Measurements from ENCODE around the gene FAM193A.

DNA sequence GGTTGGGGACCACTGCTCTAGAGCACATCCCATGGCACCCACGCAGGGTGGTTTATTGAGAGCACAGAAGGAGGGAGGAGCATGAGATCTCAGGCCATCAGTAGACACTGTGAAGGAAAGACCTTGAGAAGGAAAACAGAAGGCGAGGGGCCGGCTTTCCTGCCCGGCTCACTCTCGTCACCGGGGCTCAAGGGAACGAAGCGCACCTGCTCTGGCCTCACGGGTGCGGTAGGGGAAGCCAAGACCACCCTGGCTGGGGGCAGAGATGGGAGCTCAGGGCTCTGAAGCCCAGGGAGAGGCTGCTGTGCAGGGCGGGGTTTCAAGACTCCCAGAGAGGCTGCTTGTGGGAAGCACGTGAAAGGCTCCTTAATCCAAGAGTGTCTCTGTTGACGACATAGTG lies 113.8 kb downstream of the FAM193A start:
- TF ChIP-seq, protein P1, sequence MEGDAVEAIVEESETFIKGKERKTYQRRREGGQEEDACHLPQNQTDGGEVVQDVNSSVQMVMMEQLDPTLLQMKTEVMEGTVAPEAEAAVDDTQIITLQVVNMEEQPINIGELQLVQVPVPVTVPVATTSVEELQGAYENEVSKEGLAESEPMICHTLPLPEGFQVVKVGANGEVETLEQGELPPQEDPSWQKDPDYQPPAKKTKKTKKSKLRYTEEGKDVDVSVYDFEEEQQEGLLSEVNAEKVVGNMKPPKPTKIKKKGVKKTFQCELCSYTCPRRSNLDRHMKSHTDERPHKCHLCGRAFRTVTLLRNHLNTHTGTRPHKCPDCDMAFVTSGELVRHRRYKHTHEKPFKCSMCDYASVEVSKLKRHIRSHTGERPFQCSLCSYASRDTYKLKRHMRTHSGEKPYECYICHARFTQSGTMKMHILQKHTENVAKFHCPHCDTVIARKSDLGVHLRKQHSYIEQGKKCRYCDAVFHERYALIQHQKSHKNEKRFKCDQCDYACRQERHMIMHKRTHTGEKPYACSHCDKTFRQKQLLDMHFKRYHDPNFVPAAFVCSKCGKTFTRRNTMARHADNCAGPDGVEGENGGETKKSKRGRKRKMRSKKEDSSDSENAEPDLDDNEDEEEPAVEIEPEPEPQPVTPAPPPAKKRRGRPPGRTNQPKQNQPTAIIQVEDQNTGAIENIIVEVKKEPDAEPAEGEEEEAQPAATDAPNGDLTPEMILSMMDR (IDR thresholded peaks at IDR 0.05; ENCODE audit: insufficient read depth, low read depth, low read length), result no peak
- TF ChIP-seq EZH2 (IDR thresholded peaks at IDR 0.05; ENCODE audit: insufficient read depth, low read length), result no peak
